Measurements from ENCODE around the gene ATP1B4.

DNA sequence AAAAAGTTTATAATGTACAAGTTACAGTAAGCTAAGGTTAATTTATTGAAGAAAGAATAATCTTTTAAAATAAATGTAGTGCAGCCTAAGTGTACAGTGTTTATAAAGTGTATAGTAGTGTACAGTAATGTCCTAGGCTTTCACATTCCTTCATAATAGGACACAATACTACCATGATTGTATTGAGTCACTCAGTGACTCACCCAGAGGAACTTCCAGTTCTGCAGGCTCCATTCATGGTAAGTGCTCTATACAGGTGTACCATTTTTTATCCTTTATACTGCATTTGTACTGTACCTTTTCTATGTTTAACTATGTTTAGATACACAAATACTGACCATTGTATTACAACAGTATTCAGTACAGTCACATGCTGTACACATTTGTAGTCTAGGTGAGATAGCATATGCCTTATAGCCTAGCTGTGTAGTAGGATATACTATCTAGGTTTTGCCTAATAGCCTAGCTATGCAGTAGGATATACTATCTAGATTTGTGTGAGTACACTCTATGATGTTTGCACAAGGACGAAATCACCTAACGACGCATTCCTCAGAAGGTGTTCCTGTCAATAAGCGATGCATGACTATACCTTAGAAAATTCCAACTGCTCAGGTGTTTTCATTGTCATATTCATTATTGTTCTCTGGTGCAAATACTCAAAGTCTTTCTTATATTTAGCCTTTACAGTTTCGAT lies 45.2 kb upstream of the ATP1B4 start:
- TF ChIP-seq ZNF274 (IDR thresholded peaks at IDR 0.05; ENCODE audit: borderline replicate concordance, extremely low read depth, low read length): no peak
- TF ChIP-seq, protein P1, sequence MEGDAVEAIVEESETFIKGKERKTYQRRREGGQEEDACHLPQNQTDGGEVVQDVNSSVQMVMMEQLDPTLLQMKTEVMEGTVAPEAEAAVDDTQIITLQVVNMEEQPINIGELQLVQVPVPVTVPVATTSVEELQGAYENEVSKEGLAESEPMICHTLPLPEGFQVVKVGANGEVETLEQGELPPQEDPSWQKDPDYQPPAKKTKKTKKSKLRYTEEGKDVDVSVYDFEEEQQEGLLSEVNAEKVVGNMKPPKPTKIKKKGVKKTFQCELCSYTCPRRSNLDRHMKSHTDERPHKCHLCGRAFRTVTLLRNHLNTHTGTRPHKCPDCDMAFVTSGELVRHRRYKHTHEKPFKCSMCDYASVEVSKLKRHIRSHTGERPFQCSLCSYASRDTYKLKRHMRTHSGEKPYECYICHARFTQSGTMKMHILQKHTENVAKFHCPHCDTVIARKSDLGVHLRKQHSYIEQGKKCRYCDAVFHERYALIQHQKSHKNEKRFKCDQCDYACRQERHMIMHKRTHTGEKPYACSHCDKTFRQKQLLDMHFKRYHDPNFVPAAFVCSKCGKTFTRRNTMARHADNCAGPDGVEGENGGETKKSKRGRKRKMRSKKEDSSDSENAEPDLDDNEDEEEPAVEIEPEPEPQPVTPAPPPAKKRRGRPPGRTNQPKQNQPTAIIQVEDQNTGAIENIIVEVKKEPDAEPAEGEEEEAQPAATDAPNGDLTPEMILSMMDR (IDR thresholded peaks at IDR 0.05; ENCODE audit: control extremely low read depth in 1 of 3, insufficient read depth in 1 of 3, low read depth in 1 of 3, low read length in 3 of 3): no peak
- TF ChIP-seq BACH1 (IDR thresholded peaks at IDR 0.05; ENCODE audit: low read length): no peak
- TF ChIP-seq HDAC6 (IDR thresholded peaks at IDR 0.05; ENCODE audit: low read depth, low read length): no peak
- TF ChIP-seq POLR2A (IDR thresholded peaks at IDR 0.05; ENCODE audit: control extremely low read depth in 1 of 2, low read depth in 2 of 2, low read length in 2 of 2): no peak
